Measurements from ENCODE around the gene FYN.

GRCh38 chr6:111745636-111746035, 127.6 kb downstream of the FYN start:
- TF ChIP-seq CTCF (IDR thresholded peaks at IDR 0.05; ENCODE audit: borderline replicate concordance, extremely low read depth, low read length, poor library complexity, severe bottlenecking), result no peak
- no peak for TF ChIP-seq EZH2 (IDR thresholded peaks at IDR 0.05; ENCODE audit: borderline replicate concordance, low read depth, low read length, severe bottlenecking)
